Measurements from ENCODE around the gene TMEM88.

Gene TMEM88

DNA sequence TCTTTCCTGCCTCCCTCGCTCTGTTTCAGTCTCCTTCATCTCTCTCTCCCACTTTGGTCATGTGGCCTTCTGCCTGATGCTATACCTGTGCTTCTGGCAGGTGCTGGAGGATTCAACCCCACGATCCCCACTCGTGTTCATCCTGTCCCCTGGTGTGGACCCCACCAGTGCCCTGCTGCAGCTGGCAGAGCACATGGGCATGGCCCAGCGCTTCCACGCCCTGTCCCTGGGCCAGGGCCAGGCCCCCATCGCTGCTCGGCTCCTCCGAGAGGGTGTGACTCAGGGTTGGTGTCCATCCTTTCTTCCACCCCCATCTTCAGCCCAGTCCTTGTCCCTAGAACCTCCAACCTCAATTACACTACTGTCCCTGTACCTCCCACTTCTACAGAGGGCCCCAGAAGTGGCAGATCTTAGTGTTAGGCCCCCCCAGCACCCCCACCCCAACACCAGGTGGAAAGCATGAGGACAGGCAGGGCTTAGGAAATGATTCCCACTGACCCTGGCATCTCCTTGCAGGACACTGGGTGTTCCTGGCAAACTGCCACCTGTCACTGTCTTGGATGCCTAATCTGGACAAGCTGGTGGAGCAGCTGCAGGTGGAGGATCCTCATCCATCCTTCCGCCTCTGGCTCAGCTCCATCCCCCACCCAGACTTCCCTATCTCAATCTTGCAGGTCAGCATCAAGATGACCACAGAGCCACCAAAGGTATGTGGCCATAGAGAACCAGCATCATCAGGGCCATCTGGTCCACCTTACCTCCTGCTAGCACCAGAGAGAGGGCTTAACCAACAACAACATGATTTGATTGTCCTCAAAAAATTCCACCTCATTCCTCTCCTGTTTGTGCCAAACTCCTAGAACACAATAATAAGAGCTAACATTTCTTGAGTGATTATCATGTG lies 30.6 kb upstream of the TMEM88 start:
- DNase-seq (ENCODE audit: low read depth): no peak

DNA sequence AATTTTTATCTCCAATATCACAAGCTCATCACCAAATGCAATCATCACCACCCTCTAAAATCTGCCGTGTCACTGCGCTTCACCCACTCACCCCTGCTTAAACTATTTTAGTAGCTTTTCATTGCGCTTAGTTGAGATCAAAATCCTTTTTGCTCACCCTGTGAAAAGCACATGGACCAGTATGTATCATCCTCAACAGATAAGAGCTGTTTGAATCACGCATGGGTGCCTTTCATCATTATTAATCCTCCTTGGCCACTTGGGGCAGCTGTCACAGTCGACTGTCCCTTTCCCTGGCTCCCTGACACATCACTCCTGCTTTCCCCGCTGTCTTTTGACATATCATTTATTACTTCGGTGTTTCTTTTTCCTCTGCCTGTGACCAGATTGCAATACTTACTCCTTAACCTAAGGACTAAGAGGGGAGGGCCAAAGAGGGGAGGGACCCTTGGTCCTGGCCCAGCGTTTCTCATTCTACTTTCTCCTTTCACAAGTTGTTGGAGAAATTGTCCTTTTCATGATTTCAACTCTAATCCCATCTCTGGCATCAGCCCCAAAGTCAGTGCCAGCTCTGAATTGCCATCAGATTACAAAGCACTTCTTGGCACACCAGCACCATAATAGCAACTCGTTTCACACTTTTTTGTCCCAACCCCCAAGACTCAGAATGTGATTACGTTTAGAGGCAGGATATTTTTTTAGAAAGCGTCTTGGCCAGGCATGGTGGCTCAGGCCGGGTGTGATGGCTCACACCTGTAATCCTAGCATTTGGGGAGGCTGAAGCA lies 29.5 kb upstream of the TMEM88 start:
- TF ChIP-seq, protein P1, sequence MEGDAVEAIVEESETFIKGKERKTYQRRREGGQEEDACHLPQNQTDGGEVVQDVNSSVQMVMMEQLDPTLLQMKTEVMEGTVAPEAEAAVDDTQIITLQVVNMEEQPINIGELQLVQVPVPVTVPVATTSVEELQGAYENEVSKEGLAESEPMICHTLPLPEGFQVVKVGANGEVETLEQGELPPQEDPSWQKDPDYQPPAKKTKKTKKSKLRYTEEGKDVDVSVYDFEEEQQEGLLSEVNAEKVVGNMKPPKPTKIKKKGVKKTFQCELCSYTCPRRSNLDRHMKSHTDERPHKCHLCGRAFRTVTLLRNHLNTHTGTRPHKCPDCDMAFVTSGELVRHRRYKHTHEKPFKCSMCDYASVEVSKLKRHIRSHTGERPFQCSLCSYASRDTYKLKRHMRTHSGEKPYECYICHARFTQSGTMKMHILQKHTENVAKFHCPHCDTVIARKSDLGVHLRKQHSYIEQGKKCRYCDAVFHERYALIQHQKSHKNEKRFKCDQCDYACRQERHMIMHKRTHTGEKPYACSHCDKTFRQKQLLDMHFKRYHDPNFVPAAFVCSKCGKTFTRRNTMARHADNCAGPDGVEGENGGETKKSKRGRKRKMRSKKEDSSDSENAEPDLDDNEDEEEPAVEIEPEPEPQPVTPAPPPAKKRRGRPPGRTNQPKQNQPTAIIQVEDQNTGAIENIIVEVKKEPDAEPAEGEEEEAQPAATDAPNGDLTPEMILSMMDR (conservative IDR thresholded peaks at IDR 0.05; ENCODE audit: low read length): peak; percentile 11; the same call in 1 of the 2 replicates
- peak; percentile 61 for DNase-seq (ENCODE audit: low read depth)
- no peak overlapping the region for H3K4me3 ChIP-seq (ENCODE audit: low read length)

More for the DNA sequence above, 30.6 kb upstream of the TMEM88 start:
- TF ChIP-seq, protein P1 (conservative IDR thresholded peaks at IDR 0.05; ENCODE audit: low read length): no peak
- H3K4me3 ChIP-seq (ENCODE audit: low read length): no peak overlapping the region

- DNase-seq (ENCODE audit: low read depth): no peak
- no peak overlapping the region for H3K4me3 ChIP-seq (ENCODE audit: low read length)
- TF ChIP-seq, protein P1 (conservative IDR thresholded peaks at IDR 0.05; ENCODE audit: low read length): no peak
Measured at GRCh38 chr17:7830616-7831015, 24.2 kb upstream of the TMEM88 start.

DNA sequence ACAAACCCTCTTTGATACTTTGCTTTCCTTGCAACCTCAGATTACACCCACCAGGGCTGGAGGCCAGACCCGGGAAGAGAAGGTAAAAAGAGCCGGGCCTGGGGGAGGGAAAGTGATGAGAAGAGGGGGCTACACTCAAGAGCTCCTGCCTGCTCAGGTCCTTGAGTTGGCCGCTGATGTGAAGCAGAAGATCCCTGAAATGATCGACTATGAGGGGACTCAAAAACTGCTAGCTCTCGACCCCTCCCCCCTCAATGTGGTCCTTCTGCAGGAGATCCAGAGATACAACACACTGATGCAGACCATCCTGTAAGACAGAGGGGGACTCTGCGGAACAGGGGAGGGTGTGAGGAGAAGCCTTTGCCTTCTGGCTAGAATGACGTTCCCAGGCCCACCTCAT lies 23.6 kb upstream of the TMEM88 start:
- no peak overlapping the region for H3K4me3 ChIP-seq (ENCODE audit: low read length)
- DNase-seq (ENCODE audit: low read depth): no peak
- TF ChIP-seq, protein P1 (conservative IDR thresholded peaks at IDR 0.05; ENCODE audit: low read length): no peak

GRCh38 chr17:7832431-7832830 lies 22.4 kb upstream of the TMEM88 start:
- no peak for DNase-seq (ENCODE audit: low read depth)
- TF ChIP-seq, protein P1 (conservative IDR thresholded peaks at IDR 0.05; ENCODE audit: low read length): no peak
- H3K4me3 ChIP-seq (ENCODE audit: low read length): no peak overlapping the region

- no peak for DNase-seq (ENCODE audit: low read depth)
- TF ChIP-seq, protein P1 (conservative IDR thresholded peaks at IDR 0.05; ENCODE audit: low read length): no peak
- H3K4me3 ChIP-seq (ENCODE audit: low read length): peak overlapping the region; percentile 90
Measured at GRCh38 chr17:7833011-7833794, 21.7 kb upstream of the TMEM88 start.

Measured in AG10803 (cell line).